GM18870 (cell line): Measurements from ENCODE around the gene ARHGAP9.
"Not testable (repeated sequence)": the region's sequence is repeated elsewhere in the genome, so short reads cannot be mapped to it uniquely, and the experiment has no call there.

Experiments used
- ATAC-seq: cut with Tn5 transposase; IDR thresholded peaks from one replicate; pipeline ENCODE4 v1.9.1; 2021; ENCODE audit warnings: moderate library complexity; ENCODE audit not compliant: unreplicated experiment

ARHGAP9 gene

GRCh38 chr12:57495051-57495701, 15.5 kb upstream of the ARHGAP9 start:
- not testable (repeated sequence) for ATAC-seq

DNA sequence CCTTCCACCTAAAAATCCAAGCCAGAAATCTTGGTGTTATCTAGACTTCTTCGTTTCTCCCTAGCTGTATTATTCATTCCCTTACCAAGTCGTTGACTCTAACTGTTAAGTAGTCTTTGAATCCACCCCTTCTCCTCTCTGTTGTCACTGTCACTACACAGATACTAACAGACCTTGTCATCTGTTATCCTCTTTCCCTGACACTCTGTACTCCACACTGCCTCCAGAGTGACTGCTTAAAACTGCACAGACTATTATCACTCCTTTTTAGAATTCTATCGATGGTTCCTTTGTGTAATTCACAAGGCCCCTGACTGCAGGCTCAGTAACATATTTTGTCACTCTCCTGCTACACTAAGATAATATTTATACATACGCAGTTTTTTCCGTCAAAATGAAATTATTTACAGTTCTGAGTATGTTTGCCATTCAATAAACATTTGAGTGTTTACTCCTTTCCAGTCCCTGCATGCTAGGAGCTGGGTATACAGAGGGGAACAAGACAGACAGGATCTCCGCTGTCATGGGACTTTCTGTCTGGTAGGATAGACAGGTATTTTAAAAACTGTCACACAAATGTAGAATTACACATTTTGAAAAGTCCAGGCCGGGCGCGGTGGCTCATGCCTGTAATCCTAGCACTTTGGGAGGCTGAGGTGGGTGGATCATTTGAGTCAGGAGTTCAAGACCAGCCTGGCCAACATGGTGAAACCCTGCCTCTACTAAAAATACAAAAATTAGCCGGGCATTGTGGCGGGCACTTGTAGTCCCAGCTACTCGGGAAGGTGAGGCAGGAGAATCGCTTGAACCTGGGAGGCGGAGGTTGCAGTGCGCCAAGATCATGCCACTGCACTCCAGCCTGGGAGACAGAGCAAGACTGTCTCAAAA, 12.0 kb upstream of the ARHGAP9 start:
- ATAC-seq = no peak

DNA sequence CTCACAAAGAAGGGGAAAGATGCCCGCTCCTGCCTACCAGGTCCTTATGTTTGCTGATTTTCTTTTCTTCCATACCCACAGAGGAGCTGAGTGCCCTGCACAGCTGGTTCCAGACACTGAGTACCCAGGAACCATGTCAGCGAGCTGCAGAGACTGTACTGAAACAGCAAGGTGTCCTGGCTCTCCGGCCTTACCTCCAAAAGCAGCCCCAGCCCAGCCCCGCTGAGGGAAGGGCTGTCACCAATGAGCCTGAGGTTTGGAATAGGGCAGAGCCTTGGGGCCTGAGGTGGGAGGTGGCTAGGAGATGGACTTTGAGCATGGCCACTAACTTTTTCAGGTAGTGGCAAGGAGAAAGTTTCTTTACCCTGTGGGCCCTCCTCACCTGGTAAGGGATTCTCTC, 10.5 kb upstream of the ARHGAP9 start:
- ATAC-seq = no peak

DNA sequence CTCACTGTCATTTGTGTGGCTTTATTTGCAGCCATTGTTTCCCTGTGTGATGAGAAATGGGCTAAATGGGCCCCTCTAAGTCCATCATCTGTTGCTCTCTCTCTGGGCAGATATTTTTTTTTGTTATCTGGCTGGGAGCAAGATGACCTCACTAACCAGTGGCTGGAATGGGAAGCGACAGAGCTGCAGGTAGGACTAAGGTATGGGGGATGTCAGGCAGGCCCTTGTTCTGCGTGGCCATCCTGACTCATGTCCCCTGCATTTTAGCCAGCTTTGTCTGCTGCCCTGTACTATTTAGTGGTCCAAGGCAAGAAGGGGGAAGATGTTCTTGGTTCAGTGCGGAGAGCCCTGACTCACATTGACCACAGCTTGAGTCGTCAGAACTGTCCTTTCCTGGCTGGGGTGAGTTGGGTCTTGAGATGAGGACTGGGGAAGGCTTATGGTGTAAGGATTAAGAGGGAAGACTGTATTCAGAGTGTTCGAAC, 9.5 kb upstream of the ARHGAP9 start:
- no peak for ATAC-seq

- no peak for ATAC-seq
Observed at GRCh38 chr12:57488402-57489156, 8.9 kb upstream of the ARHGAP9 start.

GRCh38 chr12:57487597-57488401, 8.1 kb upstream of the ARHGAP9 start, which contains the start of gene MARS1:
Gene MARS1 (plus strand): TSS chr12:57488068. CDS start chr12:57488091, 23 bp downstream.
- peak; percentile 97 for ATAC-seq

DNA sequence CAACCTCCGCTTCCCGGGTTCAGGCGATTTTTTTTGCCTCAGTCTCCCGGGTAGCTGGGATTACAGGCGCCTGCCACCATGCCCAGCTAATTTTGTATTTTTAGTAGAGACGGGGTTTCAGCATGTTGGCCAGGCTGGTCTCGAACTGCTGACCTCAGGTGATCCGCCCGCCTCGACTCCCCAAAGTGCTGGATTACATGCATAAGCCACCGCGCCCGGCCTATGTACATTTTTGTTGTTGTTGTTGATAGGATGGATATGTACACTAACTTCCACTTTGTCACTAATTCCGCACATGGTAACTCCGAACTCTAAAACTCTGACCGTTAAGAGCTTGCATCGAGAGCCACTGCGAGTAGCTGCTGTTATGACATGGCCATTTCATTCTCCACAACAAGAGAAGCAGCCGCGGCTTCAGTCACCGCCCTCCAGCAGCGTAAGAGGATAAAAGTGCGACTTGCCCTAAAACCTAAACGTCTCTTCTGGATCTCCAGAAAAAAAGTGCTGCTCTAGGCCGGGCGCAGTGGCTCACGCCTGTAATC, 7.5 kb upstream of the ARHGAP9 start:
- ATAC-seq = no peak

DNA sequence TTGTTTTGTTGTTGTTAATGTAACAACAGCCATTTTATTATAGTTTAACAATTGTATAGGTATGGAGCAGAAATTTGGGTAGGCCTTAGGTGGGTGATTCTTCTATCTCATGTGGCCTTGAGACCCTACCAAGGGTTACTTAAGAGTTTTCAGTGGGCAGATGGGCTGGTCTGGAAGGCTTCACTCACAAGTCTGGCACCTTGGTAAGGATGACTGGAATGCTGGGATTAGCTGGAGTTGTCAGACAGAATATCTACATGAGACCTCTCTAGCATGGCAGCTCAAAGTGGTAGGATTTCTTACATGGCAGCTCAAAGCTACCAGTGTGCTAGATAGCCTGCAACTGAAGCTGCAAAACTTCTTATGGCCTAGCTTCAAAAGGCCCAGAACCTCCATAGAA, 6.0 kb upstream of the ARHGAP9 start:
- no peak for ATAC-seq

- no peak for ATAC-seq
Observed at GRCh38 chr12:57483466-57483865, 3.8 kb upstream of the ARHGAP9 start.

DNA sequence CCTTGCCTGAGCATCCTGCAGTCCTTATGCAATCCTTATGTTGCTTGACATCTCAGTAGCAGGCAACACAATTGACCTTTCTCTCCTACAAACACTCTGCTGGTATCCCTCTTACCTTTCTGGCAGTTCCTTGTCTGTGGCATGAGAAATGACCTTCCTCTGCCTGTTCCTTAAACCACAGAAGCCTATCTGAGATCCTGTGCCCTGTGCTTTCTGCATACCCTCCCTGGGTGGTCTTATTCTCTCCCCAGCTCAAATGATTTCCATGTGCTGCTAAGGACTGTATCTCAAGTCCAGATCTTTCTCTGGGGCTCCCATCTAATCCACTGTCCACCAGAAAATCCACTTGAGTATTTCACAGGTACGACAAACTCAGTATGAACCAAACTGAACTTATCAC, 2.0 kb upstream of the ARHGAP9 start:
- ATAC-seq = no peak

- no peak for ATAC-seq
Observed at GRCh38 chr12:57479043-57479375, 657 bp downstream of the ARHGAP9 start.

DNA sequence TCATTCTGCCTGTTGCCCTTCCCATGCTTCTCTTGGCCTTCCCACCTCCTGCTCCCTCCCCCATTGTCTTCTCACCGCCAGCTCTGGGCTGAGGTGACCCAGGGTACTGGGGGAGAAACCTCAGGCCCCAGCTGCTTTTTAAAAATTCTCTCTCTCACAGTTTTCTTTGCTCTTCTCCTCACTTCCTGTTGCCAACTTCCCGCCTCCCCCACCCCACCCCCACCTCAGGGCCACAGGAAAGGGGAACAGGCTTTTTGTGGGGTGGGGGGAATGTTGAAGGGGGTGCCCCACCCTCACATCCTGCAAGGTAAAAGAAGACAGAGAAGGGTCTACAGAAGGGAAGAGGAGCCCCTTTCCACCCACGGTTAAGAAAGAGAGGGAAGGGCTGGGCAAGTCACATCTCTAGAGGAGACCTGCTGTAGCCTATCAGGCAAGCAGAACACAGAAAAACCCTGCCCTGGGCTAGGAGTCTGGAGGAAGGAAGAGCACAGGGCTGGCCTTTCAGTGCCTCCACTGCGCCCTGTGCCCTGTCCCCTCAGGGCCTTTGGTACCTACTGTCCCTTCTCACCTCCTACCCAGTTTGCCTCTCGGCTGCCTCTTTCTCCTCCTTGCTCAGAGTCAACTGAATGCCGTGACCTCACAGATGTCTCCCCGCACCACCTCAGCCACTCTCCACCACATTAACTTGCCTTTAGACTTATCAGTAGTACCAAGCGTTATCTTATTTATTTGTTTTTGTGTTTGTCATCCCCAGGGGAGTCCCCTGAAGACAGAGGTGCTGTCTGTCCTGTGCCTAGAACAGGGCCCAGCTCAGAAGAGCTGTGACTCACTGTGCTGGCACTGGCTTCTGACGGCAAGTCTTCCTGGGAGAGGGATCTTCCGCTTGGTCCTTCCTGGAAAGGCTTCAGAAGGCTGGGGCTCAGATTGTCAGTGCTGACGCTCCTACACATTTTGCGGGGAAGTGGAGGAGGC, 1.7 kb downstream of the ARHGAP9 start:
- ATAC-seq = no peak

DNA sequence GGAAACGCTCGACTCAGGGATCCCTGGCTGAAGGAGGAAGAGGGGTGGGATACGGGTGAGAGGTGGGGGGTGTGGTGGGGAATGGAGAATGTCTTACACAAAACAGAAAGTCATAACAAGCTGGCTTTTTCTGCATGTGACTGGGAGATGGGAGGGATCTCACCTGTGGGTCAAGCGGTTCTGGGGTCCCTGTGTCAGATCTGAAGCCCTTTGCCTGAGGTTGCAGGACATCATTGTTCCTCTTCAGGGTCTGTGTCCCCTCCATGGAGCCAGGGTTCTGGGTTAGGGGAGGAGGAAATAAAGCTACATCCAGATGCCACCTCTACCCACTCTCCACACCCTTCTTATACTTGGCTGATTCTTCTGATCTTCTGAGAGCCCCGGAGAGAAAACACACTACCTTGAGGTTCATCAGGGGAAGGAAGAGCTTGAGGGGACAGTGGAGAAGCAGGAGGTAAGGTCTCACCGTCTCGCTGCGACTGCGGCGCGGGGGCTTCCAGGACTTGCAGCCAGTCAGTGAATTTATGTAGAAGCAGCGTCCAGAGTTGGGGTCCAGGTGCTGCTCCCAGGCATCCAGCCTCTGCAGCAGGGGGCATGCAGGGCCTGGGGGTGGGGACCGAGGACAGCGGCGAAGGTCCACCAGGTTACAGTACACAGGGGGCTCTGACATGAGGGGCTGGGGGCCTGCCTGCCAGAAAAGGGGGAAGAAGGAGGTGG, 2.5 kb downstream of the ARHGAP9 start:
- no peak for ATAC-seq

GRCh38 chr12:57476162-57476992, 3.3 kb downstream of the ARHGAP9 start:
- ATAC-seq = no peak

- ATAC-seq = no peak
Observed at GRCh38 chr12:57475271-57476161, 4.2 kb downstream of the ARHGAP9 start.

GRCh38 chr12:57474862-57475261, 4.8 kb downstream of the ARHGAP9 start:
- no peak for ATAC-seq

- no peak for ATAC-seq
Observed at GRCh38 chr12:57474430-57474829, 5.2 kb downstream of the ARHGAP9 start.
